ENCODE data around the gene COL15A1. TPM values are rescaled to one million over a fixed set of nuclear protein-coding genes. Genes with fewer than 3 reads are reported as not detected.

COL15A1 gene
- polyA plus RNA-seq, 4 donors: 0.22 to 12.5 (median 2.5) TPM

DNA sequence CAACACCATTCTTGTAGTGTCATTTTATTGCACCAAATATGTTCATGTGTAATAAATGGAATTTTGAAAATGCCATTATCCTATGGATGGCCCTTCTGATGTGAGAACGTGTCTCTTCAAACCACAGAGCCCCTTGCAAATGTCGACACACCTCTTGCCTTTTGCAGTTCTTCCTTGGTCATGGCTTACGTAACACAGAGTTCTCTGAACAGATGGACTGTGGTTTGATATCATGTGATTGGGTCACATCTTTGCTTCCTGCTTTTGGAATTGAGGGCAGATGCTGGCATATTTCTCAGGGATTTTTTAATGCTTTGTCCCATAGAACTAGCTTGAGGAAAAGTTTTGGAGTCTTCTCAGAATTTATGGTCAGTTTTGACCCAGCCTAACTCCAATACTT is 165.8 kb downstream of the COL15A1 start:
- Histone ChIP-seq H3K4me3 (ENCODE audit: low read depth in 1 of 3, low read length in 3 of 3) (no peak overlapping the region), H3K36me3 (ENCODE audit: control insufficient read depth in 3 of 3, insufficient read depth in 2 of 3, low read depth in 1 of 3, low read length in 3 of 3) (no peaks in the 10 kb centered on the region), H3K27ac (ENCODE audit: low read depth in 1 of 3, low read length in 2 of 3) (peak overlapping the region in 1 of 3 donors; percentile 34), H3K9me3 (ENCODE audit: control insufficient read depth in 2 of 2, insufficient read depth in 1 of 2, low read depth in 1 of 2, low read length in 1 of 2) (no peaks in the 10 kb centered on the region), H3K27me3 (ENCODE audit: control insufficient read depth in 3 of 3, insufficient read depth in 3 of 3, low read length in 3 of 3) (no peaks in the 10 kb centered on the region), H3K4me1 (ENCODE audit: control insufficient read depth in 3 of 3, insufficient read depth in 2 of 3, low read depth in 1 of 3, low read length in 2 of 3) (peaks cover 1 to 29% (median 4%) of the 10 kb centered on the region in 3 donors)
- FAIRE-seq: no peak
- WGBS, 3 donors: 77 to 86% (median 79%) methylated on average over 3 of the region's 3 CpGs
- no peak for DNase-seq

DNA sequence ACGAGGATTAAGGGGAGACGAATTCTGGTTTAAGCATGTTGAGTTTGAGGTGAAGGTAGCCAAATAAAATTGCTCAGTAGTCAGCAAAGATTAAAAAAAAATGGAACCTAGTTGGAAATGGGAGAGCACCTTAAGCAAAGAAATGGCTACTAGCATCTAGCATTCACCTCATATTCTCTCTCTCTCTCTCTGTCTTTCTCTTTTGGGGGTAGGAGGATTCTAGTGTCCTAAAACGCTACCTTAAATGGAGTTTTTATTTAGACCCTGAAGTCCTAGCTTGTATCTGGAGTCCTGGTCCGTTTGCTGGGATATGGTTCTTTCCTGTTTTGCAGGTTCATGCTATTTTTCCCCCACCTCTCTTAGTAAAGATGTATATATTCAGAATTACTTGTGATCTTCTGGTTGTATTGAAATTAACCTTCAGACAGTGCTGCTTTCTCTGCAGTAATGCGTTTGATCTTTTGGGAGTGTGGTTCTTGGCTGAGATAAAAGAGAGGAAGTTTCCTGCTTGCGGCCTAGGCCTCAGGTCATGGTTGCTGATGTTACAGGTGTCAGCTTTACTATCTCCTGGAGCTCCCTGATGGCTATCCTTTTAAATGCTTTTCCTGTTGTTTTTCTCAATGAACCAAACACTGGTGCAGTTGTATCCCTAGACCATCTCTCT is 169.2 kb downstream of the COL15A1 start:
- WGBS, 3 donors: 55 to 62% (median 60%) methylated on average over 6 of the region's 6 CpGs
- FAIRE-seq (no peak), DNase-seq (no peak)
- Histone ChIP-seq H3K27ac (ENCODE audit: low read depth in 1 of 3, low read length in 2 of 3) (no peak overlapping the region), H3K4me3 (ENCODE audit: low read depth in 1 of 3, low read length in 3 of 3) (no peak overlapping the region), H3K9me3 (ENCODE audit: control insufficient read depth in 2 of 2, insufficient read depth in 1 of 2, low read depth in 1 of 2, low read length in 1 of 2) (no peaks in the 10 kb centered on the region), H3K4me1 (ENCODE audit: control insufficient read depth in 3 of 3, insufficient read depth in 2 of 3, low read depth in 1 of 3, low read length in 2 of 3) (peaks cover 0 to 27% (median 1%) of the 10 kb centered on the region in 3 donors), H3K36me3 (ENCODE audit: control insufficient read depth in 3 of 3, insufficient read depth in 2 of 3, low read depth in 1 of 3, low read length in 3 of 3) (no peaks in the 10 kb centered on the region), H3K27me3 (ENCODE audit: control insufficient read depth in 3 of 3, insufficient read depth in 3 of 3, low read length in 3 of 3) (no peaks in the 10 kb centered on the region)

DNA sequence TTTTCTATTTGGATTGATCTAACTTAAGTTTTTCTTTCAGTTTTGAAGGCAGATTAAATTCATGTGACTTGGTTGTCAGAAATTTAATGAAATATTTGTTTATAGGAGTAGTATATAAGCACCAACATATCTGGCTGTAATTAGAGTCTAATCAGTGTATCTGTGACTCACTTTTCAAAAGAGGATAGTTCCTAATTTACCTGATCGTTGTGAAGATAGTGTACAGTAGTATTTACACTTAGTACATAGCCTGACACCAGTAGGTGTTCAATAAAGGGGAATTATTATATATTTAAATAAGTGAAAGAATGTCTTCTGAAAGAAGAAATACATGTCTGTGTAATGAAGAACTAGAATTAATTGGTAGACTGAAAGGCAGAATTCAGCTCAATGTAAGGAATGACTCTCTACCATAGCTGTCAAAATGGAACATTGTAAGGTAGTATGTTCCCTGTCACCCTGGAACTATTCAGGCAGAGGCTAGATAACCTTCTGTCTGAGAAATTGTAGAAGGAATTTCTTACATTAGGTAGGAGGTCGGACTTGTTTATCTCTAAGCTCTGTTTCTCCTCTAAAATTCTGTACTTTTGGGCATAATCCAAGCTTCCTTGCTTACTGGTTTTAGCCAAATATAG is 169.8 kb downstream of the COL15A1 start:
- Histone ChIP-seq H3K27me3 (ENCODE audit: control insufficient read depth in 3 of 3, insufficient read depth in 3 of 3, low read length in 3 of 3) (no peaks in the 10 kb centered on the region), H3K36me3 (ENCODE audit: control insufficient read depth in 3 of 3, insufficient read depth in 2 of 3, low read depth in 1 of 3, low read length in 3 of 3) (no peaks in the 10 kb centered on the region), H3K4me1 (ENCODE audit: control insufficient read depth in 3 of 3, insufficient read depth in 2 of 3, low read depth in 1 of 3, low read length in 2 of 3) (peaks cover 0 to 22% (median 2%) of the 10 kb centered on the region in 3 donors), H3K9me3 (ENCODE audit: control insufficient read depth in 2 of 2, insufficient read depth in 1 of 2, low read depth in 1 of 2, low read length in 1 of 2) (no peaks in the 10 kb centered on the region), H3K4me3 (ENCODE audit: low read depth in 1 of 3, low read length in 3 of 3) (no peak overlapping the region), H3K27ac (ENCODE audit: low read depth in 1 of 3, low read length in 2 of 3) (no peak overlapping the region)
- 64 to 77% (median 71%) methylated on average over 2 of the region's 2 CpGs for WGBS, 3 donors
- no peak for DNase-seq
- FAIRE-seq: no peak

DNA sequence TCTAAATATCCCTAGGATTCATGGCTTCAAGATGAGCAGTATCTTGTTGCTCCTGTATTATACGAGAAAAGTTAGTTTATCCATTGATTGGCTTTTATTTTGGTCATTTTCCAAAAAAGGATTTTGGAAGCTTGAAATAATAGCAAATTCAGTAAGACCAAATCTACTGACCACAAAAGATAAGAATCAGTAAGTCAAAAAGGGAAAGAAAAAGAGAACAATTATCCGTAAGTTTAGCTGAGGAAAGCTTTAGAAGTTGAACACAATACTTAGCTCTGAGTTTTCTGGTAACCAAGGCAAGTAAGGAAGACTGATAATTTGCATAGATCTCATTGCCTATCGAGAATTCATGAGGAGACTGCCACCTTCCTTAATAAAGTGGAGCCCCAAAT is 170.3 kb downstream of the COL15A1 start:
- DNase-seq (no peak), FAIRE-seq (no peak)
- Histone ChIP-seq H3K27ac (ENCODE audit: low read depth in 1 of 3, low read length in 2 of 3) (no peak overlapping the region), H3K4me1 (ENCODE audit: control insufficient read depth in 3 of 3, insufficient read depth in 2 of 3, low read depth in 1 of 3, low read length in 2 of 3) (peaks cover 0 to 19% (median 4%) of the 10 kb centered on the region in 3 donors), H3K9me3 (ENCODE audit: control insufficient read depth in 2 of 2, insufficient read depth in 1 of 2, low read depth in 1 of 2, low read length in 1 of 2) (no peaks in the 10 kb centered on the region), H3K27me3 (ENCODE audit: control insufficient read depth in 3 of 3, insufficient read depth in 3 of 3, low read length in 3 of 3) (no peaks in the 10 kb centered on the region), H3K36me3 (ENCODE audit: control insufficient read depth in 3 of 3, insufficient read depth in 2 of 3, low read depth in 1 of 3, low read length in 3 of 3) (peaks cover 0 to 1% (median 0%) of the 10 kb centered on the region in 3 donors), H3K4me3 (ENCODE audit: low read depth in 1 of 3, low read length in 3 of 3) (no peak overlapping the region)
- WGBS, 3 donors: 76 to 87% (median 78%) methylated on average over 3 of the region's 3 CpGs

DNA sequence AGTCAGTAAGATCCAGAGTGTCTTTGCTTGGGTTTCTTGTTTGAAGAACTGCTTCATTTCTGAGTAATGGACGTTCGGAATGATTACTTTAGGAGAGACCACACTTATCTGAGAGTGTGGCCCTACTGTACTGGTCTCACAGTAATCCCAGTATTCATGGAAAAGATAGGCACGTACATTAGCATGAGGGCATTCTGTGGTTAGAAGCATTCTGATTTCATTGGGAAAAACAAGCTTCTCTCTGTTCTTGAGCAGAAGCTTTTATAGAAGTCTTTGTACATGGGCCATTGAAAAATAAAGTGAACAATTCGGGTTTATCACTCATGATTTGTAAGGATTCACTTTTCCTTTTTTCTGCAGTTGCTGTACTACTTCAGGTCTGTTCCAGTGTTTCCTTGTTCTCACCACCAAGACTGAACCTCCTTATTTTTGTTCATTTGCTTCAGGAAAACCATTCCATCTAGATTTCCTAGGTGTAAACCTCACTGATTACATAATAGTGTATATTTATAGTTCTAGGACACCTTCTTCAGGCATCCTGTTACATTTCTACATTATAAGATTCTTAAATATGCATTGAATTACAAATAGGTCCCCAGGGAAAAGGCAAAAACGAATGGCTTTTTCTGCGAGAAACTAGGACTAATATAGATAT is 171.3 kb downstream of the COL15A1 start:
- no peak for DNase-seq
- Histone ChIP-seq H3K4me1 (ENCODE audit: control insufficient read depth in 3 of 3, insufficient read depth in 2 of 3, low read depth in 1 of 3, low read length in 2 of 3) (peaks cover 0 to 20% (median 5%) of the 10 kb centered on the region in 3 donors), H3K9me3 (ENCODE audit: control insufficient read depth in 2 of 2, insufficient read depth in 1 of 2, low read depth in 1 of 2, low read length in 1 of 2) (no peaks in the 10 kb centered on the region), H3K36me3 (ENCODE audit: control insufficient read depth in 3 of 3, insufficient read depth in 2 of 3, low read depth in 1 of 3, low read length in 3 of 3) (peaks cover 0 to 2% (median 0%) of the 10 kb centered on the region in 3 donors), H3K4me3 (ENCODE audit: low read depth in 1 of 3, low read length in 3 of 3) (no peak overlapping the region), H3K27ac (ENCODE audit: low read depth in 1 of 3, low read length in 2 of 3) (no peak overlapping the region), H3K27me3 (ENCODE audit: control insufficient read depth in 3 of 3, insufficient read depth in 3 of 3, low read length in 3 of 3) (no peaks in the 10 kb centered on the region)
- no peak for FAIRE-seq
- 80 to 89% (median 88%) methylated on average over 6 of the region's 6 CpGs for WGBS, 3 donors

DNA sequence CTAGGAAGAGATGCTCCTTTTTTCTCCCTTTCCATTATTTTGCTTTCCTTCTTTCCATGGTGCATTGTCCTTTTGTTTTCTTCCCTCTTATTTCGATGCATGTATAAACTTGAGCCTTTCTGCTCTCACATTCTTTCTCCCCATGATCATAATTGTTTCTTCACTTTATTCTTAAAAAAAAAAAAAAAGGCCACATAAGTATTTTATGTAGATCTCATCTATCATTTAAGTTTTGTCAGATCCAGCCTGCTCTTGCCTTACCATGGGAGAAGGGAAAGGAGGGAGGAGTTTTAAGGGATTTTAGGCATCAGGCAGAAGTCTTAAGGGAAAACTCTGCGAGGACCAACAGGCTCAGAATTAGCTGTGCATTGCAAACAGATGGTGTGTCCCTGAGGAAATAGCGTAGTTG is 172.3 kb downstream of the COL15A1 start:
- no peak for FAIRE-seq
- Histone ChIP-seq H3K9me3 (ENCODE audit: control insufficient read depth in 2 of 2, insufficient read depth in 1 of 2, low read depth in 1 of 2, low read length in 1 of 2) (no peaks in the 10 kb centered on the region), H3K4me1 (ENCODE audit: control insufficient read depth in 3 of 3, insufficient read depth in 2 of 3, low read depth in 1 of 3, low read length in 2 of 3) (peaks cover 0 to 20% (median 5%) of the 10 kb centered on the region in 3 donors), H3K4me3 (ENCODE audit: low read depth in 1 of 3, low read length in 3 of 3) (no peak overlapping the region), H3K27me3 (ENCODE audit: control insufficient read depth in 3 of 3, insufficient read depth in 3 of 3, low read length in 3 of 3) (no peaks in the 10 kb centered on the region), H3K27ac (ENCODE audit: low read depth in 1 of 3, low read length in 2 of 3) (no peak overlapping the region), H3K36me3 (ENCODE audit: control insufficient read depth in 3 of 3, insufficient read depth in 2 of 3, low read depth in 1 of 3, low read length in 3 of 3) (peaks cover 0 to 2% (median 0%) of the 10 kb centered on the region in 3 donors)
- no peak for DNase-seq
- 64 to 89% (median 71%) methylated on average over 3 of the region's 3 CpGs for WGBS, 3 donors

DNA sequence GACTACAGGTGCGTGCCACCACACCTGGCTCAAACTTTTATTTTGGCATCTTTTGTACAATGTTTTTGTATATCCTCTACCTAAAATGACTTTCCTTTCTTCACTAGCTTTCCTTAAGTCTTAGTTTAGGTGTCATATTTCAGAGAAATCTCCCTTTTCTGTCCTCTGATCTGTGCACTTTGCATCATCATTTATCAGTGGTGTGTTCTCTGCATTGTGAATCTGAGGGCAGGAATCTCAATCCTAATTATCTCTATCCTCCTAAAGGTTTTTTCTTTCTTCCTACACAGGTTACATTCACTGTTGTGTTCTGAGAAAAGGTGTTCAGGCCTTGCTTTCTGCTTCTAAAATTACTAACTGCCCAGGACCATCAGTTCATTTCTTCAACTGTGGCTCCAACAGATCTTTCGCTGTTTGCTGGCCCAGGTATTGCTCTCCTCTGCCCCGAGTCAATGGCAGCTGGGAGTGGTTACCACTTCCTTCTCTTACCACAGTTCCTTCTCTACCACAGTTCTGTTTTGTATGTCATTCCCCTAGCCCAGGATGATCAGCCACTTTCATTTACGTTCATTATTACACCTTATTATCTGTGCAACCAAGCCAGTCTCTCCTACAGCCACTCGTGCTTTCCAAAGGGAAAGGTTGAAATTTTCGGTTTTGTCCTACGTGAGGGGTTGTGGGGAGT is 175.2 kb downstream of the COL15A1 start:
- H3K9me3 ChIP-seq (ENCODE audit: control insufficient read depth in 2 of 2, insufficient read depth in 1 of 2, low read depth in 1 of 2, low read length in 1 of 2): no peaks in the 10 kb centered on the region
- WGBS, 3 donors: 56 to 73% (median 66%) methylated on average over 7 of the region's 7 CpGs
- H3K36me3 ChIP-seq (ENCODE audit: control insufficient read depth in 3 of 3, insufficient read depth in 2 of 3, low read depth in 1 of 3, low read length in 3 of 3): peaks cover 0 to 2% (median 0%) of the 10 kb centered on the region in 3 donors
- H3K27me3 ChIP-seq (ENCODE audit: control insufficient read depth in 3 of 3, insufficient read depth in 3 of 3, low read length in 3 of 3): no peaks in the 10 kb centered on the region
- H3K4me3 ChIP-seq (ENCODE audit: low read depth in 1 of 3, low read length in 3 of 3): no peak overlapping the region
- DNase-seq (peak in 1 of 2 donors; percentile 56), FAIRE-seq (no peak)
- peaks cover 0 to 11% (median 4%) of the 10 kb centered on the region in 3 donors for H3K4me1 ChIP-seq (ENCODE audit: control insufficient read depth in 3 of 3, insufficient read depth in 2 of 3, low read depth in 1 of 3, low read length in 2 of 3)
- H3K27ac ChIP-seq (ENCODE audit: low read depth in 1 of 3, low read length in 2 of 3): peak overlapping the region in 1 of 3 donors; percentile 45

DNA sequence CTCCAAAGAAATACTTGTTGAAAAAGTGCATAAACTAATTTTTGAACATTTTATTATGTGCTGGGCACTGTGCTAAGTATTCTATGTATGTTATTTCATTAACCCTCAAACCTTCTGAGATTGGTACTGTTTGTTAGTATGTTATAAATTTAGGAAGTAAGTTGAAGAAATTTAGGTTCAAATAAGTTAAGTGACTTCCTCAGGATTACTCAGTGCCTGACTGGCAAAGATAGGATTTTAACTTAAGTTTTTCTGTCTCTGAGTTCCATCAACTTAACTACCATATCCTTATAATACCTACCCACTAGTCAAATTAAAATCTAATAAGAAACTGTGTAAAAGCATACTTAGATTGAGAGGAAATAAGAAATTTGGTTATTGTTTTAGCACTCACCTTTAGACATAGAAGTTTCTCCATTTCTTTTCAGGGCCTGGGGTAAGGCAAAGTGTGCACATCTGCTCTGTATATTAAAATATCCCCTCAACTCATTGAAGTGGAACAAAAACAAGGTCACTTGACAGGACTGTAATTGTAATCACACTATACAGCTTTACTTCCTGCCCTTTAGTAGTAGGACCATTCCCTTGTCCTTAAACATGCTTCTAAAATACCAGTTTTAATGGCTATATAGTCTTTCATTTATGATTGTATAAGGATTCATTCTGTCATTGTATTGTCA is 176.4 kb downstream of the COL15A1 start:
- no peak overlapping the region for H3K4me3 ChIP-seq (ENCODE audit: low read depth in 1 of 3, low read length in 3 of 3)
- no peaks in the 10 kb centered on the region for H3K9me3 ChIP-seq (ENCODE audit: control insufficient read depth in 2 of 2, insufficient read depth in 1 of 2, low read depth in 1 of 2, low read length in 1 of 2)
- peaks cover 0 to 2% (median 0%) of the 10 kb centered on the region in 3 donors for H3K36me3 ChIP-seq (ENCODE audit: control insufficient read depth in 3 of 3, insufficient read depth in 2 of 3, low read depth in 1 of 3, low read length in 3 of 3)
- H3K27me3 ChIP-seq (ENCODE audit: control insufficient read depth in 3 of 3, insufficient read depth in 3 of 3, low read length in 3 of 3): no peaks in the 10 kb centered on the region
- no peak for DNase-seq
- FAIRE-seq: no peak
- H3K27ac ChIP-seq (ENCODE audit: low read depth in 1 of 3, low read length in 2 of 3): no peak overlapping the region
- H3K4me1 ChIP-seq (ENCODE audit: control insufficient read depth in 3 of 3, insufficient read depth in 2 of 3, low read depth in 1 of 3, low read length in 2 of 3): peaks cover 0 to 8% (median 4%) of the 10 kb centered on the region in 3 donors

Data from small intestine (tissue), 7 donors.